Kidney (tissue), 14 donors: ENCODE results near the gene ZFAND6. TPM values are rescaled to one million over a fixed set of nuclear protein-coding genes. Genes with fewer than 3 reads are reported as not detected.
A peak's percentile ranks its signal among the peaks of the same experiment; 100 is the strongest.
"Not testable (repeated sequence)": the region's sequence is repeated elsewhere in the genome, so short reads cannot be mapped to it uniquely, and the experiment has no call there.

Source experiments
- DNase-seq, 5 donors: peaks; one replicate each; pipeline ENCODE4 v3.0.0-alpha.2; 2013 to 2020
- FAIRE-seq: peaks from 2 replicates; lab custom pipeline; 2012; peaks lifted over from hg19 to GRCh38; lab: Jason Lieb, UNC
- H3K27ac ChIP-seq, 2 donors: one replicate each; pipeline ENCODE4 v1.7.0; 2013; ENCODE audit warnings: low read depth in 2 of 2, low read length in 2 of 2, inconsistent platforms in 1 of 2
- H3K27me3 ChIP-seq: one replicate; pipeline ENCODE4 v1.7.1; 2013; ENCODE audit warnings: low read length, inconsistent platforms; ENCODE audit not compliant: control insufficient read depth, insufficient read depth
- H3K36me3 ChIP-seq, 3 donors: one replicate each; pipeline versions ENCODE4 v1.7.0 to v1.7.1; 2013; ENCODE audit warnings: low read length in 3 of 3, control low read depth in 1 of 3, inconsistent platforms in 1 of 3; ENCODE audit not compliant: insufficient read depth in 3 of 3, control insufficient read depth in 2 of 3
- H3K4me1 ChIP-seq, 3 donors: one replicate each; pipeline versions ENCODE4 v1.7.0 to v1.7.1; 2013; ENCODE audit warnings: low read length in 3 of 3, inconsistent platforms in 1 of 3, low read depth in 1 of 3; ENCODE audit not compliant: control insufficient read depth in 2 of 3, insufficient read depth in 2 of 3
- H3K4me3 ChIP-seq, 3 donors: one replicate each; pipeline versions ENCODE4 v1.7.0 to v1.8.1; 2013; ENCODE audit warnings: low read length in 3 of 3, control low read depth in 1 of 3, inconsistent platforms in 1 of 3
- H3K9ac ChIP-seq, 3 donors: one replicate each; pipeline versions ENCODE4 v1.7.0 to v1.7.1; 2013; ENCODE audit warnings: low read length in 3 of 3, control low read depth in 1 of 3, inconsistent platforms in 1 of 3
- H3K9me3 ChIP-seq, 3 donors: one replicate each; pipeline versions ENCODE4 v1.7.0 to v1.7.1; 2013; ENCODE audit warnings: low read length in 3 of 3, control low read depth in 1 of 3, inconsistent platforms in 1 of 3; ENCODE audit not compliant: control insufficient read depth in 2 of 3, insufficient read depth in 1 of 3
- intact Hi-C: fragments of 100-400 bp; cut with DNase I; formaldehyde crosslinking; loops from one replicate; pipeline ENCODE4 v1.11.1; 2022
- polyA plus RNA-seq: library from polyadenylated mRNA; stranded (reverse); fragments of 350-450 nt; fragmentation: Illumina TruSeq; extraction: RNeasy Lipid Tissue Mini Kit (QIAGEN cat#74804); gene quantifications from one replicate; pipeline ENCODE4 v1.2.3, GENCODE V29; 2014; ENCODE audit warnings: low read depth, low replicate concordance; ENCODE audit not compliant: insufficient read depth
- total RNA-seq: library from RNA; stranded (reverse); fragmentation: NEBNext Ultra II Directional; extraction: Animal tissue kit (Norgen Biotek cat#: 25700); gene quantifications from one replicate; pipeline ENCODE4 v1.2.1, GENCODE V29; 2021
- TF ChIP-seq, protein P1 (sequence below): IDR thresholded peaks from 3 replicates; pipeline ENCODE4 v1.5.1; 2012; ENCODE audit warnings: mild to moderate bottlenecking, moderate library complexity, borderline replicate concordance; ENCODE audit not compliant: insufficient read depth; ENCODE audit errors: extremely low read depth
- donor health status: control.
- donor health status: control.
- donor health status: control.
- donor health status: control.
- donor health status: control.
- donor health status: DM: yes; HTN: yes; CAD: no.
- donor health status: Normal renal cell carcinoma (clear cell type).

ZFAND6 gene
- total and polyA plus RNA-seq, 2 donors from 2014 or later: 72.3 to 85.7 TPM

DNA sequence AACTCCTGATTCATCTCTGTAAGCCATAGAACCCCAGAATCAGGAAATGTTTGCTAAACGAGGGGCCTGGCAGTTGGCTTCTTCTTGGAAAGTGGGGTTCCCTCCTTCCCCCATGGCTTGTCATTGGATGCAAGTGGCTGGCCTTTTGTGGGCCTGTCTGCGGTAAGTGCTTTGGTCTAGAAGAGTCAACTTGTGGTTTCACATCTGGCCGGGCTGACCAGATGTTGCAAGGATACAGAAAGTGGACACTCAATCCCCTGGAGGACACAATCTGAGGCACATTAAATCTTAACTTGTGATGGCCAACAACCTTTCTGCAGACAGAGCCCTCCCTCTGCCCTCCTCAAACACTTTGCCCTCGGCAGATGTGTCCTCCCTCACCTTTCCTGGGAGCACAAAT is 94.4 kb downstream of the ZFAND6 start:
- peak overlapping the region; percentile 81 to 89 (median 88) for H3K4me3 ChIP-seq
- FAIRE-seq: no peak
- H3K36me3 ChIP-seq: peaks cover 0 to 5% (median 0%) of the 10 kb centered on the region in 3 donors
- no peaks in the 10 kb centered on the region for H3K9me3 ChIP-seq
- H3K27me3 ChIP-seq: no peaks in the 10 kb centered on the region
- no peak overlapping the region for H3K27ac ChIP-seq
- TF ChIP-seq, protein P1, sequence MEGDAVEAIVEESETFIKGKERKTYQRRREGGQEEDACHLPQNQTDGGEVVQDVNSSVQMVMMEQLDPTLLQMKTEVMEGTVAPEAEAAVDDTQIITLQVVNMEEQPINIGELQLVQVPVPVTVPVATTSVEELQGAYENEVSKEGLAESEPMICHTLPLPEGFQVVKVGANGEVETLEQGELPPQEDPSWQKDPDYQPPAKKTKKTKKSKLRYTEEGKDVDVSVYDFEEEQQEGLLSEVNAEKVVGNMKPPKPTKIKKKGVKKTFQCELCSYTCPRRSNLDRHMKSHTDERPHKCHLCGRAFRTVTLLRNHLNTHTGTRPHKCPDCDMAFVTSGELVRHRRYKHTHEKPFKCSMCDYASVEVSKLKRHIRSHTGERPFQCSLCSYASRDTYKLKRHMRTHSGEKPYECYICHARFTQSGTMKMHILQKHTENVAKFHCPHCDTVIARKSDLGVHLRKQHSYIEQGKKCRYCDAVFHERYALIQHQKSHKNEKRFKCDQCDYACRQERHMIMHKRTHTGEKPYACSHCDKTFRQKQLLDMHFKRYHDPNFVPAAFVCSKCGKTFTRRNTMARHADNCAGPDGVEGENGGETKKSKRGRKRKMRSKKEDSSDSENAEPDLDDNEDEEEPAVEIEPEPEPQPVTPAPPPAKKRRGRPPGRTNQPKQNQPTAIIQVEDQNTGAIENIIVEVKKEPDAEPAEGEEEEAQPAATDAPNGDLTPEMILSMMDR: no peak
- no peak for DNase-seq
- peaks cover 0 to 32% (median 16%) of the 10 kb centered on the region in 3 donors for H3K4me1 ChIP-seq
- intact Hi-C loops: no loop called here
- peak overlapping the region in 1 of 3 donors; percentile 70 for H3K9ac ChIP-seq

DNA sequence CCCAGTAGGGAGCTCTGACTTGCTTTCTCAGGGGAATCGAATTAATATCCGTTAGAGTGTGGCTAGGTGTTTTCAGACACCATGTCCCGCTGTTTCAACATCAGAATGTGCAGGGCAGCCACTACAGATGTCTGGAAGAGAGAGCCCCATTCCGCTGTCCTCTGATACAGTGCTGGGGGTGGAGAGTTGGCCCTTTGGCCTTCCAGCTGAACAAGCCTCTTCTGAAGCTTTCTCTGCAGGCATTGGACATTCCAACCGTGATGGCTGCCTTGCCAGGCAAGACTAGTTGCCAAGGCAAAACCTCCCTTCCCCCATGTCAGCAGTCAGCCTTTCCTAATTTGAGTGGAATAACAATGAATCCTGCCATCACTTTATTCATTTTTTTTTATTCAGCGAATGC is 94.9 kb downstream of the ZFAND6 start:
- H3K4me1 ChIP-seq: peaks cover 0 to 32% (median 16%) of the 10 kb centered on the region in 3 donors

DNA sequence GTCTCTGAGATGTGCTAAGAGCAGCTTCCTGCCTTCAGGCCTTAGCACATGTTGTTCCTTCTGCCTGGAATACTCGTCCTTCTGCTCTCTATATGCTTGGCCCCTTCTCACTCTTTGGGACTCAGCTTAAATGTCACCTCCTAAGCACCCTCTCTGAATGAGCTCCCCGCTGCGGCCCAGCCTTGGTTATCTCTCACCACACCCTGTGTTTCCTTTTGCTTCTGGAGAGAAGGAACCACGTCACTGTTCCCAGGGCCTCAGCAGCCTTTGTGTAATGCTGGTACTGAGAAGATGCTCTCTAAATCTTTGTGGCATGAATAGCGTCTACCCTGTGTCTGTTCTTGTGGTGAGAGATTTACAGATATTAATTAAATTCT is 95.5 kb downstream of the ZFAND6 start:
- intact Hi-C loops: no loop called here
- Histone ChIP-seq H3K27ac (no peak overlapping the region), H3K9me3 (no peaks in the 10 kb centered on the region), H3K4me3 (peak overlapping the region in 1 of 3 donors; percentile 42), H3K27me3 (no peaks in the 10 kb centered on the region), H3K4me1 (peaks cover 0 to 32% (median 16%) of the 10 kb centered on the region in 3 donors), H3K9ac (no peak overlapping the region), H3K36me3 (peaks cover 0 to 11% (median 7%) of the 10 kb centered on the region in 3 donors)
- FAIRE-seq (no peak), DNase-seq (no peak)
- TF ChIP-seq, protein P1: no peak

More for the DNA sequence above, 94.9 kb downstream of the ZFAND6 start:
- intact Hi-C loops: no loop called here
- DNase-seq: no peak
- peak overlapping the region in 2 of 3 donors; percentile 88 to 89 for H3K4me3 ChIP-seq
- no peak overlapping the region for H3K9ac ChIP-seq
- H3K27me3 ChIP-seq: no peaks in the 10 kb centered on the region
- peaks cover 0 to 5% (median 1%) of the 10 kb centered on the region in 3 donors for H3K36me3 ChIP-seq
- FAIRE-seq: no peak
- no peak overlapping the region for H3K27ac ChIP-seq
- TF ChIP-seq, protein P1: no peak
- no peaks in the 10 kb centered on the region for H3K9me3 ChIP-seq

DNA sequence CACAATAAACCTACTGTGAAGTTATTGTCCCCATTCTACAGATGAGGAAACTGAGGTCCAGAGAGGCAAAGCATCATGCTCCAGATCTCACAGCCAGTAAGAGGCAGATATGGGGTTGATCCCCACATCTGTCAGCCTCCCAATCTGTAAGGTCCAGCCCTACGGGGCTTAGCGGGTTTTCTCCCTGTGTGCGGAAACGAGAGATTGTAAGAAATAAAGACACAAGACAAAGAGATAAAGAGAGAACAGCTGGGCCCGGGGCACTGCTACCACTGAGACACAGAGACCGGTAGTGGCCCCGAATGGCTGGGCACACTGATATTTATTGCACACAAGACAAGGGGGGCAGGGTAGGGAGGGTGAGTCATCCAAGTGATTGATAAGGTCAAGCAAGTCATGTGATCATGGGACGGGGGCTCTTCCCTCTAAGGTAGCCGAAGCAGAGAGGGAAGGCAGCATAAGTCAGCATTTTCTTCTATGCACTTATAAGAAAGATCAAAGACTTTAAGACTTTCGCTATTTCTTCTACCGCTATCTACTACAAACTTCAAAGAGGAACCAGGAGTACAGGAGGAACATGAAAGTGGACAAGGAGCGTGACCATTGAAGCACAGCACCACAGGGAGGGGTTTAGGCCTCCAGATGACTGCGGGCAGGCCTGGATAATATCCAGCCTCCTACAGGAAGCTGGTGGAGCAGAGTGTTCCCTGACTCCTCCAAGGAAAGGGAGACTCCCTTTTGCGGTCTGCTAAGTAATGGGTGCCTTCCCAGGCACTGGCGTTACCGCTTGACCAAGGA is 96.1 kb downstream of the ZFAND6 start:
- Histone ChIP-seq H3K4me1 (peaks cover 0 to 32% (median 20%) of the 10 kb centered on the region in 3 donors), H3K36me3 (peaks cover 0 to 11% (median 9%) of the 10 kb centered on the region in 3 donors), H3K4me3 (peak overlapping the region in 1 of 3 donors; percentile 42)
- H3K9ac ChIP-seq, FAIRE-seq, H3K27ac ChIP-seq, H3K27me3 ChIP-seq, intact Hi-C loops, H3K9me3 ChIP-seq: not testable (repeated sequence)
- DNase-seq: peak in 4 of 5 donors; percentile 23 to 60 (median 37)
